Neural progenitor cell (in vitro differentiated cells): ENCODE results near the gene MICU2.

ENCODE experiments used
- CTCF ChIP-seq: fragments of 200-600 bp; sonication (generic); IDR thresholded peaks from 2 replicates; pipeline ENCODE4 v1.5.1; 2017; ENCODE audit warnings: antibody characterized with exemption, mild to moderate bottlenecking
- EZH2 ChIP-seq: fragments of 200-600 bp; sonication (generic); IDR thresholded peaks from 2 replicates; pipeline ENCODE4 v1.6.1; 2017; ENCODE audit warnings: antibody characterized with exemption, mild to moderate bottlenecking, moderate library complexity

GRCh38 chr13:21615427-21615826 lies 11.5 kb upstream of the MICU2 start:
- TF ChIP-seq EZH2 (no peak), CTCF (no peak)
